ENCODE results near the gene ADAMTSL1. TPM values are rescaled to one million over a fixed set of nuclear protein-coding genes. Genes with fewer than 3 reads are reported as not detected.

The ADAMTSL1 gene
- polyA plus RNA-seq, 2 of the 4 experiments (the other 2 are of a cell fraction) = 0.03 TPM; not detected in 1

DNA sequence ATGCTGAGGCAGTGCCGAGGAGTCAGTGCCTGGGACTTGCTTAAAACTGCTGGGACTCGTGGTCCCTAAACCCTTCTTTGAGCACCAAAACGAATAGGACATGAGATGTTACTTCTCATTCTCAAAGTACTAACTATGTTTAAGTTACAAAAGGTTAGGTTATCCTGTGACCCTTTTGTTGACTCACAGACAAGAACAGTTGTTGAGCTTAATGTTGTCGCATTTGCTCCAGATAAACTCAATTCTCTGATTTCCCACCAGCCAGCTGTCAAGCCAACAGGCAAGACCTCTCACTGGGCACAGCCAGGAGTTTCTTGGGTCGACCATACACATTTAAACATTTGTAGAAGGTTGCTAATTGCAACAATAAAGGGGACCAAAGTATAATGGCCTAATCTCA is 249.4 kb downstream of the ADAMTSL1 start:
- FAIRE-seq (no peak), DNase-seq (ENCODE audit: low read depth in 1 of 2, low spot score in 1 of 2) (no peak), ATAC-seq (no peak)
- CTCF ChIA-PET = interaction anchor here (0.9 kb wide), 1 partner anchor 10 kb away, joined by 3 read pairs; no protein-coding TSS in a partner anchor
- TF ChIP-seq RNF2 (IDR thresholded peaks at IDR 0.05; ENCODE audit: borderline replicate concordance, low read depth) (no peak), TFCP2L1 (CRISPR knock-in tag; IDR thresholded peaks at IDR 0.05) (no peak), HOXA7 (CRISPR knock-in tag; IDR thresholded peaks at IDR 0.05) (no peak), ZSCAN20 (CRISPR knock-in tag; IDR thresholded peaks at IDR 0.05) (no peak), ZFP36 (IDR thresholded peaks at IDR 0.05; ENCODE audit: borderline replicate concordance, partially characterized antibody) (no peak)
- TF ChIP-seq, protein P1, sequence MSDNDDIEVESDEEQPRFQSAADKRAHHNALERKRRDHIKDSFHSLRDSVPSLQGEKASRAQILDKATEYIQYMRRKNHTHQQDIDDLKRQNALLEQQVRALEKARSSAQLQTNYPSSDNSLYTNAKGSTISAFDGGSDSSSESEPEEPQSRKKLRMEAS (IDR thresholded peaks at IDR 0.05) = no peak
- H3K4me1 ChIP-seq = no peaks in the 10 kb centered on the region
- POLR2A ChIA-PET = no interaction called here
- H3K4me3 ChIP-seq = no peak overlapping the region
- H3K4me2 ChIP-seq = no peak overlapping the region
- no peaks in the 10 kb centered on the region for H3K9me3 ChIP-seq
- no peak overlapping the region for H3K27ac ChIP-seq
- WGBS (ENCODE audit: missing lambda C conversion rate) = 8% methylated on average over 5 of the region's 5 CpGs

DNA sequence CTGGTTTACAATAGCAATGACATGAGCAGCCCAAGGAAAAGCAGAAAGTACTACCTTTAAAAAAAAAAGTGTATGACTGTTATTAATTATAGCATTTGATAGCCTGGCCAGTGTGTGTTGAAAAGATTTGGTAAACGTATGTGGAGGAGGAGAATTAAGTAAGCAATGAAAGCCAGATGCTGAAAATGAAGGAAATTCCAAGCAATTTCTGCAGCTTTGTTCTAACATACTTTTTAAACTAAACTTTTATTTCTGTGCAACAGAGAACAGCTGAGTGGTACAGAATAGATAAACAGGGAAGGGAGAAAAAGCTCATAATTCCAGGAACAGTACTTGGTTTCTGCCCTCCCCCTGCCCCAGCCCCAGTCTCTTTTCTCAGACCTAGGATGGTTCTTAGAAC is 252.6 kb downstream of the ADAMTSL1 start:
- TF ChIP-seq POLR2A (IDR thresholded peaks at IDR 0.05; ENCODE audit: low read length) = no peak
- Histone ChIP-seq H3K4me3 (no peak overlapping the region), H3K4me2 (no peak overlapping the region), H3K4me1 (no peaks in the 10 kb centered on the region), H3K9me3 (no peaks in the 10 kb centered on the region), H3K27ac (no peak overlapping the region)
- FAIRE-seq (no peak), ATAC-seq (no peak), DNase-seq (ENCODE audit: low read depth in 1 of 2, low spot score in 1 of 2) (no peak)
- CTCF ChIA-PET = interaction anchor here (1.2 to 1.3 kb wide), 2 partner anchors 17 to 38 kb away, joined by 3 to 4 read pairs; no protein-coding TSS in a partner anchor
- 2% methylated on average over 1 of the region's 1 CpG for WGBS (ENCODE audit: missing lambda C conversion rate)
- POLR2A ChIA-PET = no interaction called here

DNA sequence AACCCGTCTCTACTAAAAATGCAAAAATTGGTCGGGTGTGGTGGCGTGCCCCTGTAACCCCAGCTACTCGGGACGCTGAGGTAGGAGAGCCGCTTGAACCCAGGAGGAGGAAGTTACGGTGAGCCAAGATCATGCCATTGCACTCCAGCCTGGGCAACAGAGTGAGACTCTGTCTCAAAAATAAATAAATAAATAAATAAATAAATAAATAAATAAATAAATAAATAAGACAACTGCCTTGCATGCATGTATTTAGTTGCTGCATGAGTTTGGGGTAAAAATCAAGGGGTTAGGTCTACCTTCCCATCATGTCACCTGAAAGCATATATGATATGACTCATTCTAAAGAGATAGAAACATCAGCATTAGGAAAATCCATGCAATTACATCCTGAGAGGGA is 254.0 kb downstream of the ADAMTSL1 start:
- no peak for ATAC-seq

DNA sequence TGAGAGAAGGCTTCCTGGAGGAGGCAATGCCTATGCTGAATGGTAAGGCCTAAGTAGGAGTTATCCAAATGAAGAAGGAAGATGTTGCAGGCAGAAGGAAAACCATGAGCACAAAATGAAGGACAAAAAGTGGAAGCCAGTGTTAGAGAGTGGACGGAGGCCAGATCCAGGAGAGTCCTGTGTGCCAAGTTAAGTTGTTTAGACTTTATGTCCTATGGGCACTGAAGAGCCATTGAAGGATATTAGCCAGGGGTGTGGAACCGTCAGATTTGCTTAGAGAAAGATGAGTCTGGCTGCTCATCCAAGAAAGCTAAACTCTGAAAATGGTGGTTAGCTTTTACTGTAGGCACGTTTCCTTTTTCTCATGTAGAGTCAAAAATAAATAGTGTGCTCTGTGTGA is 254.7 kb downstream of the ADAMTSL1 start:
- ChIA-PET POLR2A (no interaction called here), CTCF (interaction anchor here (0.9 kb wide), 2 partner anchors 8 to 515 kb away, joined by 3 to 4 read pairs; no protein-coding TSS in a partner anchor)
- DNase-seq (ENCODE audit: low read depth in 1 of 2, low spot score in 1 of 2) (no peak), ATAC-seq (no peak), FAIRE-seq (no peak)
- no peak overlapping the region for H3K4me2 ChIP-seq
- TF ChIP-seq CEBPB (IDR thresholded peaks at IDR 0.05) (no peak), BHLHE40 (IDR thresholded peaks at IDR 0.05; ENCODE audit: low read depth, low read length) (no peak), JUN (IDR thresholded peaks at IDR 0.05) (no peak), KDM1A (IDR thresholded peaks at IDR 0.05; ENCODE audit: low read depth) (no peak), HDAC2 (IDR thresholded peaks at IDR 0.05) (no peak)
- TF ChIP-seq, protein P2, sequence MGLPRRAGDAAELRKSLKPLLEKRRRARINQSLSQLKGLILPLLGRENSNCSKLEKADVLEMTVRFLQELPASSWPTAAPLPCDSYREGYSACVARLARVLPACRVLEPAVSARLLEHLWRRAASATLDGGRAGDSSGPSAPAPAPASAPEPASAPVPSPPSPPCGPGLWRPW (IDR thresholded peaks at IDR 0.05) = no peak
- TF ChIP-seq, protein P1 (IDR thresholded peaks at IDR 0.05) = no peak
- 18% methylated on average over 3 of the region's 3 CpGs for WGBS (ENCODE audit: missing lambda C conversion rate)
- no peaks in the 10 kb centered on the region for H3K9me3 ChIP-seq
- H3K4me3 ChIP-seq = no peak overlapping the region
- H3K4me1 ChIP-seq = no peaks in the 10 kb centered on the region
- no peak overlapping the region for H3K27ac ChIP-seq

More for the DNA sequence above, 254.0 kb downstream of the ADAMTSL1 start:
- FAIRE-seq (no peak), DNase-seq (ENCODE audit: low read depth in 1 of 2, low spot score in 1 of 2) (no peak)
- TF ChIP-seq CHD4 (IDR thresholded peaks at IDR 0.05; ENCODE audit: borderline replicate concordance) (no peak), MAZ (IDR thresholded peaks at IDR 0.05; ENCODE audit: borderline replicate concordance, low read depth, low read length) (no peak), CEBPB (IDR thresholded peaks at IDR 0.05) (no peak), ZNF302 (CRISPR knock-in tag; IDR thresholded peaks at IDR 0.05) (no peak), ZC3H11A (IDR thresholded peaks at IDR 0.05) (no peak)
- ChIA-PET CTCF (interaction anchor here (0.9 kb wide), 1 partner anchor 514 kb away, joined by 4 read pairs; no protein-coding TSS in a partner anchor), POLR2A (no interaction called here)
- 30% methylated on average over 4 of the region's 7 CpGs for WGBS (ENCODE audit: missing lambda C conversion rate)
- H3K27ac ChIP-seq = no peak overlapping the region
- no peaks in the 10 kb centered on the region for H3K4me1 ChIP-seq
- no peak overlapping the region for H3K4me3 ChIP-seq
- no peaks in the 10 kb centered on the region for H3K9me3 ChIP-seq
- no peak overlapping the region for H3K4me2 ChIP-seq

DNA sequence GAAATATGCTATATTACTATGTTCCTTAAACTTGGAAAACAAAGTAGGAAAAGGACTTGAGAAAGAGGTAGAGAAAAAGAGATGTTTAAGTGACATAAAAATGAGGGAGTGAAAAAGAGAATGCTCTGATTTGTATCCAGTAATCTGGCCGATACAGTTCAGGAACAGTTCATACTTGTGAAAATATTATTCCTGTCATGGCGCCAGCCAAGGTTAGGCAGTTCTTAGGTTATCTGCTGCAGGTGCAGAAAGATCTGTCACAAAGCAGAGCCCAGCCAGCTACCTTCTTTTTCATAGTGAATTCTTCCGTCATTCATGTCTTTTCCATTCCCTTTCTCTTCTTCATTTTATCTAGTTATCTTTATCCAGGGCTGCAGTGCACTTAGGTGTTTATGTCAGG is 256.3 kb downstream of the ADAMTSL1 start:
- Histone ChIP-seq H3K4me1 (no peaks in the 10 kb centered on the region), H3K4me3 (no peak overlapping the region), H3K27ac (no peak overlapping the region), H3K4me2 (no peak overlapping the region), H3K9me3 (no peaks in the 10 kb centered on the region)
- CTCF ChIA-PET = no interaction called here
- ATAC-seq = no peak
- POLR2A ChIA-PET = no interaction called here
- WGBS (ENCODE audit: missing lambda C conversion rate) = 31% methylated on average over 3 of the region's 3 CpGs
- FAIRE-seq = no peak
- DNase-seq (ENCODE audit: low read depth in 1 of 2, low spot score in 1 of 2) = no peak
- TF ChIP-seq BHLHE40 (IDR thresholded peaks at IDR 0.05; ENCODE audit: low read depth, low read length) = no peak
- TF ChIP-seq EHMT2 (IDR thresholded peaks at IDR 0.05; ENCODE audit: low read depth) = no peak
- TF ChIP-seq SMC3 (IDR thresholded peaks at IDR 0.05) = no peak
- TF ChIP-seq GATA3 (IDR thresholded peaks at IDR 0.05; ENCODE audit: borderline replicate concordance) = no peak
- no peak for TF ChIP-seq CBX2 (IDR thresholded peaks at IDR 0.05; ENCODE audit: borderline replicate concordance, low read depth)
- TF ChIP-seq, protein P3, sequence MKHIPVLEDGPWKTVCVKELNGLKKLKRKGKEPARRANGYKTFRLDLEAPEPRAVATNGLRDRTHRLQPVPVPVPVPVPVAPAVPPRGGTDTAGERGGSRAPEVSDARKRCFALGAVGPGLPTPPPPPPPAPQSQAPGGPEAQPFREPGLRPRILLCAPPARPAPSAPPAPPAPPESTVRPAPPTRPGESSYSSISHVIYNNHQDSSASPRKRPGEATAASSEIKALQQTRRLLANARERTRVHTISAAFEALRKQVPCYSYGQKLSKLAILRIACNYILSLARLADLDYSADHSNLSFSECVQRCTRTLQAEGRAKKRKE (CRISPR knock-in tag; IDR thresholded peaks at IDR 0.05; ENCODE audit: low read depth) = no peak
- TF ChIP-seq, protein P4, sequence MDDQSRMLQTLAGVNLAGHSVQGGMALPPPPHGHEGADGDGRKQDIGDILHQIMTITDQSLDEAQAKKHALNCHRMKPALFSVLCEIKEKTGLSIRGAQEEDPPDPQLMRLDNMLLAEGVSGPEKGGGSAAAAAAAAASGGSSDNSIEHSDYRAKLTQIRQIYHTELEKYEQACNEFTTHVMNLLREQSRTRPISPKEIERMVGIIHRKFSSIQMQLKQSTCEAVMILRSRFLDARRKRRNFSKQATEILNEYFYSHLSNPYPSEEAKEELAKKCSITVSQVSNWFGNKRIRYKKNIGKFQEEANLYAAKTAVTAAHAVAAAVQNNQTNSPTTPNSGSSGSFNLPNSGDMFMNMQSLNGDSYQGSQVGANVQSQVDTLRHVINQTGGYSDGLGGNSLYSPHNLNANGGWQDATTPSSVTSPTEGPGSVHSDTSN (IDR thresholded peaks at IDR 0.05) = no peak
- TF ChIP-seq, protein P5, sequence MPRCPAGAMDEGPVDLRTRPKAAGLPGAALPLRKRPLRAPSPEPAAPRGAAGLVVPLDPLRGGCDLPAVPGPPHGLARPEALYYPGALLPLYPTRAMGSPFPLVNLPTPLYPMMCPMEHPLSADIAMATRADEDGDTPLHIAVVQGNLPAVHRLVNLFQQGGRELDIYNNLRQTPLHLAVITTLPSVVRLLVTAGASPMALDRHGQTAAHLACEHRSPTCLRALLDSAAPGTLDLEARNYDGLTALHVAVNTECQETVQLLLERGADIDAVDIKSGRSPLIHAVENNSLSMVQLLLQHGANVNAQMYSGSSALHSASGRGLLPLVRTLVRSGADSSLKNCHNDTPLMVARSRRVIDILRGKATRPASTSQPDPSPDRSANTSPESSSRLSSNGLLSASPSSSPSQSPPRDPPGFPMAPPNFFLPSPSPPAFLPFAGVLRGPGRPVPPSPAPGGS (IDR thresholded peaks at IDR 0.05) = no peak
- no peak for TF ChIP-seq HOXB5 (CRISPR knock-in tag; IDR thresholded peaks at IDR 0.05)
